ENCODE measurements around the gene ASAP2.

ASAP2 gene

DNA sequence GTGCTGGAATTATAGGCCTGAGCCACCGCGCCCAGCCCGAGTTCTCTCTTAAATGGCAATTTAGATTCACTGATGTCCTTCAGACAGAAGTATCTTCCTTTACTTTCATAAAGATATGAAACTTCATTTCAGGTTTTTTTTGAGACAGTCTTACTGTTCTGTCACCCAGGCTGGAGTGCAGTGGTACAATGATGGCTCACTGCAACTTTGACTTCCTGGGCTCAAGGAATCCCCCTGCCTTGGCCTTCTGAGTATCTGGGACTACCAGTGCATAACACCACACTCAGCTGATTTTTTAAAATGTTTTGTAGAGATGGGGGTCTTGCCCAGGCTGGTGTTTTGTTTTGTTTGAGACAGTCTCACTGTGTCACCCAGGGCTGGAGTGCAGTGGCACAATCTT lies 203.5 kb downstream of the ASAP2 start:
- no peak for DNase-seq

DNA sequence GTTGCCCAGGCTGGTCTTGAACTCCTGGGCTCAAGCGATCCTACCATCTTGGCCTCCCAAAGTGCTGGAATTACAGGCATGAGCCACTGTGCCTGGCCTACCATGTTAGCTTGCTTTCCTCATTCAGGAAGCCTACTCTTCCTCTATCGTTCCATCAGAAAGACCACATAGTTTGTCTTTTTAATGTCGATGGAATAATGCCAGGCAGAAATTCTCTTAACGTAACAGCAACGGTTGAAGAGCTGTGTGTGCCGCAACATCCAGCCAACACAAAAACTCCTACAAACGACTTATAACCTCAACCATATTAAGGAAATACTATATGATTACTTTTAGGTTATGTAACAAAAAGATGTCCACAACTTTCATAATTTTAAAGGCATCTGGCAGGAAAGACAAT lies 206.2 kb downstream of the ASAP2 start:
- DNase-seq = no peak

DNA sequence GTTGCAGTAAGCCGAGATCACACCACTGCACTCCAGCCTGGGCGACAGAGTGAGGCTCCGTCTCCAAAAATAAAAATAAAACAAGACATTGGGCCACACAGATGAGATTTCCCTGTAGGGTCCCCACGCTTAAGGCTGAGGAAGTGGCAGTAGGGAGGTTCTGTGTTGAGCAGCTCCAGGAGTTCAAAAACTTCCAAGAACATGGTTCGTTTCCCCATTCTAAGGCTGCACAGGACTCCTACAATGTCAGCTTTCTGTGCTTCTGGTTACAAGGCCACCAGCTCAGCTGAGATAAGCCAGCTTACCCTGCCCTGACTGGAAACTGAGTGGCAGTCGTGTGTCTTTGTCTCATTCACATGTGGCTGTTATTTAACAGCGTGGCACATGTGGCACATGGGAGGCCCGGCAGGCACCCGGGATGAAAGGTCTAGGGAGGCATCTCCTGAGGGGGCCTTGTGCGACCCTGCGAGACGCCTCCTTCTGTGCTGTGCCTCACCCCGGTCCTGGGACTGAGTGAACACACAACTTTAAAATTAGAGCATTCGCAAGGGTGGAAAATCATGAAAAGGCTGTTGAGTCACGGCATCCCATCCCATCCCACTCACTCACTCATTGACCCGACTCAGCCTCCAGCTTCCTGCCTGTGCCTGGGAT lies 209.0 kb downstream of the ASAP2 start:
- DNase-seq = no peak

DNA sequence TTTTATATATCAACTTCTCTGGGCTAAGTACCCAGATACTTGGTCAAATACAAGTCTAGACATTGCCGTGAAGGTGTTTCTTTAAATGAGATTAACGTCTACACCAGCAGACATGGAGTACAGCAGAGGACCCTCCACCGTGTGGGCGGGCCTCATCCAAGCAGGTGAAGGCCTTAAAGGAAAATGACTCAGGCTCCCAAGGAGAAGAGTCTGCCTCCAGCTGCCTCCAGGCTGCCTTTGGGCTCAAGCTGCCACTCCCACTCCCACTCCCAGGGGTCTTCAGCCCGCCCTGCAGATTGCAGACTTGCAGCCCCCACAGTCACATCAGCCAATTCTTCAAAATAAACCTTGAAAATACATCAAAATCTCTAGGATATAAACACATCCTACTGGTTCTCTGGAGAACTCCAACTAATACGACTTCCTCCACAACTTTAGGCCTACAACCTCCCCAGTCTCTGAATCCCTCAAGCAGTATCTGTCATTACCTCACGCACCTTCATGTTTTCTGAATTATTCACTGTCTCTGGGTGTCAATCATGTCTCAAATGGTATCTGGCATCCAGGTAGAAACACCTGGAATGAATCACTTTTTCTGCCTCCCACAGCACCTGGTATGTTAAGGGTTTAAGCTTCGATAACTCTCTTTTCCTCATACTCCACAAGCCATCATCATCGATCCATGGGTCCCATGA lies 209.8 kb downstream of the ASAP2 start:
- no peak for DNase-seq

DNA sequence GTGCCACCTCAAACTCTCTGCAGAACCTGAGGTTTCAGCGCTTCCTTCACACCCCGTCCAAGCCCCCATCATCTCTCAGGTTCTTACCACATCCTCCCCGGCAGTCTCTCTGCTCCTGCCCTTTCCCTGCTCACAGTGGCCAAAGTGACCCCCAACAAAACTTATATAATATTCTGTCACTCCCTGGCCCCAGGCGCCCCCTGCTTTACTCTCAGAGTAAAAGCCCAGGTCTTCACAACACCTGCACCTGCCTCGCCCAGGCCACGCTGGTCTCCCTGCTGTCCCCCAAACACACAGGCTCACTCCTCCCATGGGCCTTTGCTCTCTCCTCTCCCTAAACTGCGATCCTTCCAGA lies 210.3 kb downstream of the ASAP2 start:
- DNase-seq = no peak

DNA sequence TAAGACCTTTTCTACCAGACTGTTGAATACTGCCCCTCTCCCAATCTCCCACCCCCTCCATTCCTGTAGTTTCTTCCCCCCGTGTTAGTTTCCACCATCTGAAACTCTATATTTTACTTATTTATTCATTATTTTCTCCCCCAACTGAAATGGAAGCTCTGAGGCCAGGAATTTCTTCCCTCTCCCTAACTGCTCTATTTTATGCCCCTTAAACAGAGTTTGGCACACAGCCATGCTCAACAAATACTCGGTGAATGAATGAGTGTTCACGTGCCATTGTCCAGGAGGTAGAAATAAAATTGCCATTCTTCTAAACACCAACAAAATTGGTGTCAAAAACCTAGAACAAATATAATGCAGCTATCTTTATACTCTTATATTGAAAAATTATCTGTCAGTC lies 211.1 kb downstream of the ASAP2 start:
- no peak for DNase-seq

DNA sequence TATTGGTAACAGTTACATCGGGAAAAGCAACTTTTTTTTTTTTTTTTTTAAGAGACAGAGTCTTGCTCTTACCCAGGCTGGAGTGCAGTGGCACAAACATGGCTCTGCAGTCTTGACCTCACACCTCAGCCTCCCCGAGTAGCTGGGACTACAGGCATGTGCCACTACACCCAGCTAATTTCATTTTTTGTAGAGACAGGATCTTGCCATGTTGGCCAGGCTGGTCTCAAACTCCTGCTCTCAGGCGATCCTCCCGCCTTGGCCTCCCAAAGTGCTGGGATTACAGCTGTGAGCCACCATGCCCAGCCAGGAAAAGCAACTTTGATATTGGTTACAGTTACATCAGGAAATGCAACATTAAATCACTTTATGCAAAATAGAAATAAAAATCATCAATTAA lies 212.1 kb downstream of the ASAP2 start:
- DNase-seq = no peak

DNA sequence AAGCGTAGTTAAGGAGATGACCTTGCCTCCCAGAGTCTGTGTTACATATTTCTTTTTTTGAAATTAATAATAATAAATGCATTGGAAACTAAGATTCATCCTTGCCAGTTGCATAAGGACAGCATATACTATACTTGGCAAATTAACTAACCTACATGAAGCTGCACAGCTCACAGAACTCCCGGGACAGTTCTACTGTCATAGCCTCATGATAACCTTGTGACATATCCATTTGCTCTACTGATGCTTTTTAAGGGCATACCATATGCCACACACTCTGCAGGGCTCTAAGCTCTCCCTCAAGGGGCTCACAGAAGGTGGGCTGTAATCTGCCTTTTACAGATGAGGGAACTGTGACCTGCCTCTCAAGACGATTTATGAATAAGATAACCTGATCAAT lies 212.9 kb downstream of the ASAP2 start:
- DNase-seq = no peak

DNA sequence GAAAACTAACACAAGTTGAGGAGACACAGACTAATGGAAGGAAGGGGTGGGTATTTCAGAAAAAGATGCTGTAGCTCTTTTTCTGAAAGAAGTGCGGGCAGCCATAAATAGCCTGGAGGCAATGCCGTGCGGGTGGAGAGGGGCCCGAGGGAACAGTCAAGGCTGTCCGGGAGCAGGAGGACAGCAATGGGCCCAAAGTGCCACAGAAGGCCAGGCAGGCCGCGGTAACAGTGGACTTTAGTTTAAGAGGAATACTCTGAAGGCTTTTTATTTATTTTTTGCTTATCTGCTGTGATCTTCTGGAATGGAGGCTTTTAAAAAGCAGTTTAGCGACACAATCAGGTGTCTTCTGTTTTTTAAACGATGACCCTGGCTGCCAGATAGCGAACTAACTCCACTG lies 213.9 kb downstream of the ASAP2 start:
- no peak for DNase-seq

DNA sequence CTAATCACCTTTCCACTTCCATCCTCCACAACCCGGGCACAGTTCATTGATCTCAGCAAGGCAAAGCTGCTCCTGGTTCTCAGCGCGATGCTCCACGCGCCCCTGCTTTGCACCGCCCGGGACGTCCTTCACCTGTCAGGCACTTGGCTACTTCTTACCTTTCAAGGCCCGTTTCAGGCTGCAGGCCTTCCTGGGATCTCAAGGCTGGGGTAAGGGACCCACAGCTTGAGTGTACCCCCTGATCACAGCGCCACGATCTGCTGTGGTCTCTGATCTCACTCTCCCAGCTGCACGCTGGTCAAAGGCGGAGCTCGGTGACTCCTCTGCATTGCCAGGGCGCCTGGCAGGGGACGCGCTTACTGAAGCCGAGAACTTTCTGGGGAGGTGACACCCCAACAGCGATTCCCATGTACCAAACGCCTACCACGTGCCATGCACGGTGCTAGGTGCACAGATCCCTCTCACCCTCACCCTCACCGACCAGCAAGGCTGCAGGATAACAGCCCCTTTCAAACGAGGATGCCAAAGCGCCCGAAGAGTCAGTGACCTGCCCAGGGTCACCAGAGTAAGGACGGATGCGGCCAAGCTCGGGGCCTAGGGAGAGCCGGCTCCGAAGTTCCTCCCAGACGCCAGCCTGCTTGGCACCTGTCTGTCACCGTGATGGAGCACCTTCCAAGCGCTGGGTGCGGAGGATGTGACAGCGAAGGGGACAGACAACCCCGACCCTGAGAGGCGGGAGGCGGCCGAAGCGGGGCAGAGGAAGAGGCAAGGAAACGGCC lies 215.9 kb downstream of the ASAP2 start:
- peak; percentile 52 for DNase-seq

DNA sequence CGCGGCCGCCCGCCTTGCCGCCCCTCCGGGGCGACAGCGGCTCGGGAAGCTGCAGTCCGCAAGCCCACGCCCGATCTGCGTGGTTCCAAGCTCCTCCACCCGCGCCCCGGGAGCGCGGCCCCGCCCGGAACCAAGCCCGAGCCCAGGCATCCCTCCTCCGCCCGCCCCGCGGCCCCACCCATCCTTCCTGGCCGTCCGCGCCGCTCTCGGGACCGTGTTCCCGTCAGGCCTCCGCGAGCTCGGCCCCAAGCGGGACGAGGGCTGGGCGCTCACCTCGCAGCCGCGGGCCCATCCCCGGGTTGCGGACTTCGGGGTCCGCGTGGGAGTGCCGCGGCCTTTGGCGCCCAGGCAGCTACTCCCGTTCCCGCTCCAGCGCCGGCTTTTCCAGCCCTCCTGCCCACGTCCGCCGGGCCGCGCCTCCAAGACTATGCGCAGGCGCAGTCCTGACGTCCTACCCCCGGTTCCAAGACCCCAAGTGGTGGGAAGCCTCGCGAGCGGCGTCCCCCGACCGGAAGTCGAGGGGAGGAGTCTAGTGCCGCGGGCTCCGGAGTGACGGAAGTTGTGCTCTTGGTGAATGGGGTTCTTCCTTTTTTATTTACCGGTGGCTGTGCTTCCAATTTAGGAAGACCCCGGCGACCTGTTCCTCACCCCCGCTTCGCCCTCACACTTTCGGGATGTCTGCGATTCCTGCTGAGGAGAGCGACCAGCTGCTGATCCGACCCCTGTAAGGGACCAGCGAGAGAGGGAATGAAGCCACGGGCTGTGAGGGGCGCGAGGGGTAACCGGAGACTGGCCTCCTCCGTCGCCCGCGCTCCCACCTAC lies 216.7 kb downstream of the ASAP2 start, which contains the start of the genes CPSF3 and ITGB1BP1:
Gene CPSF3 (plus strand): TSS at position 555 of the 822 bp plus-strand sequence. CDS start 120 bp downstream, at position 675.
Gene ITGB1BP1 (minus strand): TSS at position 429 of the 822 bp plus-strand sequence. CDS start 4,831 bp downstream, outside the sequence.
- DNase-seq = peak; percentile 95

DNA sequence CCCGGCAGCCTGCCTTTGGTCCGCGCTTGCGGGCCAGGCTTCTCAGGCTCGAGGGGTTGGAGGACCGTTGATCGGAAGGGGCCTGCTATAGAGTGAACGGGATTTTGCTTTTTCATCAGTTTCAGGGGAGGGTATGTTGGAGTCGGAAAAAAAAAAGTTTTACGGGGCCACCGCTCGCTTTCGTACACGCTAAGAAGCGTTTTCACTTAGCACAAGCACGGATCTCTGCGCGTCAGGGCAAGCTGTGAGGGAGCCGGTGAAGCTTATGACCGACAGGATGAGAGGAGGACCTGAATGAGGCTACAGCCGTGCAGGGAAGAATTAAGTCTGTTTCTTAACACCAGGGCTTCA lies 217.3 kb downstream of the ASAP2 start:
- no peak for DNase-seq

DNA sequence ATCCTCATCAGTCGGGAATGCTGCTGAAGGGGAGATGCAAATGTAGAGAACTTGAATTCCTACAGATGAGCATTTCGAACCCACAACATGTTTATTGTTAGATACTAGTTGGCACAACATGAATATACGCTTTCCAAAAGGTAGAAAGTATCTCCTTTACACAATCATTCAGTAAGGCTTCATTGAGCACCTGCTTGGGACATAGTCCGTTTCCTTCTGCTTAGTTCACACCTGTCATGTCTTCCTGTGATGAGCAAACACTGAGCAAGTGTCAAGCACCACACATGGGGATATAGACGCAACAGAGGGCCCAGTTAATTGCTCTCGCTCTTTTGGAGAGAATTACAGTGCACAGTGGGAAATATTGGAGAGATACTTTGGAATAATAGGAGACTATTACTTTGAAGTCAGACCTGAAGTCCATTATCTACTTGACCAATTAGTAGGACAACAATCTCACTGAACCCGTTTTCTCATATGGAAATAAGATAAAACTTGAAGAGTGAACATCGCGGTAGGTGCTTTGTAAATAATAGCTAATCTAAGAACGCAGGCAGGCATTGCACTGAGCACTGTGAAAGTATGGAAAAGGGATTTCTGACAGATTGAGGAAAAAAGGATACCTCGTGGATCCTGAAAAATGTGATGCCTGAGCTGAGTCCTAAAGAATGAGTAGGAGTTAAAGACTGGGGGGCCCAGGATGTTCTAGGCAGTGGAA lies 218.0 kb downstream of the ASAP2 start:
- DNase-seq = no peak

DNA sequence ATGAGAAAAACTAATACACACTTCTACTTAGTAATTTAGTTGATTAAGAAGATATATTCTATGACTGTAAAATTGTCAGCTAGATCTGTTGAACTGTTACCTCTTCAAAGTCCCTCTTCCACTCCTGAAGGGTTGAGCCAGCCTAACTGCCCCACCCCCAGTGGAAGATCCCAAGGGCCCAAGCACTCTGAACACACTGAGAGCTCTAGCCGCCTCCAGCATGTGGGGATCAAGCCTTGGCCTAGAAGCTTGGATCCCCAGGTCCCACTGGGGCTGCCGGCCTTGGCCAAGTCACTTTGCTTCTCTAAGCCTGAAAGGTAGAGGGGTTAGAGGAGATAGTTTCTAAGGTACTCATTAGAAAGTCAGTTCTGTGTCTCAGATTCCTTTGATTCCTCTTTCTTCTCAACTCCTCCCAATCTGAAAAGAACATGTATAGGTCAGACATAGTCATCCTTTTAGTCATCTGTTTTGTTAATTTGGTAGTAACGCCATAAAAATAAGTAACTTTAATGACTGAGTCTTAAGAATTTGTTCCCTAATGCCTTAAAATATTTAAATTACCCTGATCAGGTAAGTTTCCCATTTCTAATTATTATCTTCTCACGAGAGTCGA lies 222.5 kb downstream of the ASAP2 start:
- DNase-seq = no peak

DNA sequence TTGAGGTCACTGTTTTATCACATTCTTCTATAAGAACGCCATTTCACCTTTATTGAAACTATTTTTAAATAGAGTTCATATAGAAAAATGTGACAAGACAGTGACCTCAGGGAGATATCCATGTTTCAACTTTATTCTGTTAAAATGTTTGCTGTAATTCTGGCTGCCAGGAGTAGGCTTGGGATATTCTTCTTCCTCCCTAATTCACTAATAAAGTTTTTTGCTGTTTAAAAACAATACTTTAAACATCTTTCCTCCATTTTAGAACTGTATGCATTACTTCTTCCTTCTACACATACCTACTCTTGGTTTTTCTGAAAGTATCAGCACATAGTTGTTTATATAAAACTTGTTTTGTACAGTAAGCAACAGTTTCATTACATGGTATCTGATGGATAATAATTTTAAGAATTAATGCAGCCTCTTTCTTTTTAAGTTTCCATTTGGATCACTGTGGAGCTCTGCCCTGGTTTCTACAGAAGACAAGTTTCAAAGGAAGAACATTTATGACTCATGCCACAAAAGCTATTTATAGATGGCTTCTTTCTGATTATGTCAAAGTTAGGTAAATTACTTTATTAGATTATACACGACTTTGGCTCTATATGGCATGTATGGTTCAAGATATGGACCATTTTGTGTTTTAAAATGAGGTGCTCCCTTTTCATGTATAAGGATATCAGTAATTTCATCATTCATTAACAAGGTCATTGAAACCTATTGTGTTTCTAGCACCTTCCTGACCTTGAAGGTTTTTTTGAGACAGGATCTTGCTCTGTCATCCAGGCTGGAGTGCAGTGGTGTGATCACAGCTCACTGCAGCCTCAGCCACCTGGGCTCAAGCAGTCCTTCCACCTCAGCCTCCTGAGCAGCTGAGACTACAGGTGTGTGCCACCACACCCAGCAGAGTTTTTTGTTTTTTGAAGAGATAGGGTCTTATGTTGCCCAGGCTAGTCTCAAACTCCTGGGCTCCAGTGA lies 224.0 kb downstream of the ASAP2 start:
- DNase-seq = no peak

DNA sequence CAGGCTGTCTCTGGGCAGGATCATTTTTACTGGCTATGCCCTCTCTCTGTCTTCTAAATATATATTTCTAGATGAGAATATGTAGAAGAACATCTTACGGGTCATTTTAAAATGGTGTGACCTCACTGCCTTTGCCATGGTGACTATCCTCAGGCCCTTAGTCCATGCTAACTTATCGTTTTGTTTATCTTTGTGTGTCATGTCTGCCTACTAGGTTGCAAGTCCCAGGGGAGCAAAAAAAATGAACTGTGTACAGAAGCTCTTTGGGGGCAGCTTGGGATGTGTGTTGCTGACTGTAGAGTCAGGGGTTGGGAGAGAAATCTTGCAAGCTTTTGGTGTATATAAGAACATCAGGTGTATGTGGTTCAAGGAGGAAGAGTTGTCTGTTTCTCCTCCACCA lies 227.9 kb downstream of the ASAP2 start:
- no peak for DNase-seq

DNA sequence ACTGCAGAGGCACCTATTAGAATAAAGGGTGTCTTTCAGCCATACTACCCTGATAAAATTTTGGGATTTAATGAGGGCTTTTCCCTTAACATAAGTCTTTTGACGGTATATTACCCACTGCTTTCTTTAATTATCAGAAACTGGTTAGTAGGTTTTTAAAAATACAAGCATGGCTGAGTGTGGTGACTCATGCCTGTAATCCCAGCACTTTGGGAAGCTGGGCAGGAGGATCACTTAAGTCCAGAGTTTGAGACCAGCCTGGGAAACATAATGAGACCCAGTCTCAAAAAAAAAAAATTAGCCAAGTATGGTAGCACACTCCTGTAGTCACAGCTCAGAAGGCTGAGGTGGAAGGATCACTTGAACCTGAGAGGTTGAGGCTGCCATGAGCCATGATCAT lies 232.9 kb downstream of the ASAP2 start:
- no peak for DNase-seq

DNA sequence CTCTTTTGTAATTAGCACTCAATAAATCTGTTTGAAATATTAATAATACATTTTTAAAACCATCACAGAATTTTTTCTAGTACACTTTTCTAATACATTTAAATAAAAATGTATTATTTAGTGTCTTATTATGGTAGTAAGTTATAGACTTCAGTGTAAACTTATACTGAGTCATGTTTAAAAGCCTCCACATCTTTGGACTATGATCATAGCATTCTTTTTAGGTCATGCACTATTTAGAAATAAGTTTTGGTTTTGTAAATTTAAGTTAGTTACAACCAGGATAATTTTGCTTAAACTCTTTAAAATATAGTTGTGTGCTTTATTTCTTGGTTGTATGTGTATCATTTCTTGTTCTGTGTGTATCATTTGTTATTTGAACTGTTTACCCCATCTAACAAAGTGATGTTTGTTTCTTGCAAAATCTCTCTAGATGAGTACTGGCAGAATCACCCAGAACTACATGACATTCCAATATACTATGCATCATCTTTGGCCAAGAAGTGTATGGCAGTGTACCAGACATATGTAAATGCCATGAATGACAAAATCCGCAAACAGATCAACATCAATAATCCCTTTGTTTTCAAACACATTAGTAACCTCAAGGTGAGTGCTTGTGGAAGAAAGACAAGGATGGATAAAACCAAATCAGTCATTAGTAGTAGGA lies 233.6 kb downstream of the ASAP2 start:
- DNase-seq = no peak

DNA sequence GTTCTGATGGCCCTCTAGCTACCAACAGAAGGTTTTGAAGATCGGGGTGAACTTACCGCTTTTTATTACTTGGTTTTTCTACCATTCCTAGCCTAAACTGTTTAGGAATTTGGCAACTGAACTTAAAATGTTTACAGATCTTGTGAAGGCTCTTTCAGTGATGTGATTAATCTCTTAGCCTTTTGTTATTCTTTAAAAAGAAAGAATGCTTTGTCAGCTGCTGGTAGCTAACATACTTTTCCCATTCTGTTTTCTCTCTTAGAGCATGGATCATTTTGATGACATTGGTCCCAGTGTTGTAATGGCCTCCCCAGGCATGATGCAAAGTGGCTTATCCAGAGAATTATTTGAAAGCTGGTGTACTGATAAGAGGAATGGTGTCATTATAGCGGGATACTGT lies 234.9 kb downstream of the ASAP2 start:
- DNase-seq = no peak

DNA sequence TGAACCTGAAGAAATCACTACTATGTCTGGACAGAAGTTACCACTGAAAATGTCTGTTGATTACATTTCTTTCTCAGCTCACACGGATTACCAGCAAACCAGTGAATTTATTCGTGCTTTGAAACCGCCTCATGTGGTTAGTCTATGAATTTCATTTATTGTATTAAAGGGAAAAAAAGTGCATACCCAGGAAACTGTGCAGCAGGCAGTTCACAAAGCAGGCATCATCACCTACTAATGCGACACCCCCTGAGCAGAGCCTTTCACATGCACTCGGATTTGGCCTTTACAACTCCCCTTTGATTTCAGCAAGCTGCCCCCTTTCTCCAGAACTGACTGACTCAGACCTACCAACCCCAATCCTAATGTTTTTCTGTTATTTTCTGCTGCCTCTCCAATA lies 236.9 kb downstream of the ASAP2 start:
- DNase-seq = no peak

Measured in NCI-H1105 treated with DMSO at 0.1 percent for 48 hours (cell line).